GM13976 (cell line): ENCODE results near the gene CHCHD6.

Experiments
- DNase-seq: peaks from one replicate; pipeline ENCODE4 v3.0.0; 2012; ENCODE audit warnings: low spot score
- CTCF ChIP-seq: IDR thresholded peaks from 2 replicates; pipeline ENCODE4 v1.5.1; 2012; ENCODE audit warnings: borderline replicate concordance, mild to moderate bottlenecking; ENCODE audit not compliant: insufficient read depth; ENCODE audit errors: extremely low read depth, missing control alignments, control extremely low read depth
- in situ Hi-C: fragments of 300-500 bp; cut with MboI; formaldehyde crosslinking; loops from one replicate; pipeline ENCODE4 v1.12.0; 2022; ENCODE audit warnings: low sequenced_read_pairs, mixed read lengths, inconsistent platforms; ENCODE audit not compliant: unreplicated experiment

Gene CHCHD6

GRCh38 chr3:126999383-126999782, 295.3 kb downstream of the CHCHD6 start:
- no peak for DNase-seq
- TF ChIP-seq CTCF = no peak
- in situ Hi-C loops = no loop called here

DNA sequence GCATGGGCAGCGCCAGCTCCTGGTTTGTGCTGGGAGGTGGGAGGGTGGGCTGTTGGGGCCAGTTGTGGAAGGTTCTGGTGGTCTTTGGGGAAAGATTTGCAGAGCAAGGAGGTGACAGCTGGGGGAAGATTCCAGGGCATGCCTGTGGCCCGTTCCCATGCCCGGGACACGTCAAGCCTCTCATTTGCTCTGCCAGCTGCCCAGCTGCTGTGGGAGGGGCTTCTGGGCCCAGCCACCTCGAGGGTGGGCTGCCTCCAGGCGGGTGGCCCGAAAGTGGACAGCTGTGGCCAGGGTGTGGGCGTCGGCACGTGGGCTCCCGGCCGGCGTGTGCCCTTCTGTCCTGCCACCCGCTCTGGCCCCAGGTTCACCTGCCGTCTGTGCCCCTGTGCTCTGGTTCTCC, 296.1 kb downstream of the CHCHD6 start:
- in situ Hi-C loops = no loop called here
- DNase-seq = no peak
- no peak for TF ChIP-seq CTCF

- in situ Hi-C loops = no loop called here
- no peak for DNase-seq
- TF ChIP-seq CTCF = no peak
These were observed 296.7 kb downstream of the CHCHD6 start for GRCh38 chr3:127000761-127001160.

DNA sequence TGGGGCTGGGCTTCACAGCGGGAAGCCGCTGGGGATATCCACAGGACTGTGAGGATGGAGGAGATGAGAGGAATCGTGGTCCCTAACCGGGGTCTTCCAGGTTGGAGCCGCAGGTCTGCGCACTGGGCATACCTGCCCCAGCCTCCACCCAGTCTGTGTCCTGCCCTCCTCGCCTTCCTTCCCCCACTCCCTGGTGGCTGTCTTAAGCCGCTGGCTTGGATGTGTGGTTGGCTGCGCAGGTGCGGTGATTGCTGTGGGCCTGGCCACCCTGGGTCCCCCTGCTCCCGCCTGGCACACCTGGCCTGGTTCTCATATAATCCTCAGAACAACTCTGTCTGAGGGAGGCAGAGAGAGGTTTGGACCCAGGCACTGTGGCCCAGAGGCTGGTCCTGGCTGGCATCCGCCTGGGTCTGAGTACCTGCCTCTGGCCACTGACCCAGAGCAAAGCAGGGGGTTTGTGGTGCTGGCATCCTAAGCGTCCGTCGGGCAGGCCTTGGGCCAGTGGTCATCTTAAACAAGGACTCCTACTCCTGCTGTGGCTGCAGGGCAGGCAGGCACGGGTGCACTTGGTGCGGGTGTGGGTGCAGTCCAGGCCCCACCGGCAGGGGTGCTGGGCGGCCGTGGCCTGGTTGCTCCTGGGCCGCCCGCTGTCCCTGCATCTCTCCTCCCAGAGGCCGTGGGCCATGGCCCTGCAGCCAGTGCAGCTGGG, 297.6 kb downstream of the CHCHD6 start:
- DNase-seq = no peak
- in situ Hi-C loops = no loop called here
- no peak for TF ChIP-seq CTCF

- no peak for TF ChIP-seq CTCF
- no peak for DNase-seq
These were observed 298.4 kb downstream of the CHCHD6 start for GRCh38 chr3:127002195-127003174.

GRCh38 chr3:127003175-127003555, 299.1 kb downstream of the CHCHD6 start:
- TF ChIP-seq CTCF = no peak
- no peak for DNase-seq
- in situ Hi-C loops = no loop called here

More at GRCh38 chr3:127002195-127003174, 298.4 kb downstream of the CHCHD6 start:
- in situ Hi-C loops = no loop called here
